B cell (primary cell): Measurements from ENCODE around the gene MARS1.

Experiments
- EZH2 ChIP-seq: IDR thresholded peaks from 2 replicates; pipeline ENCODE4 v1.6.1; 2012; ENCODE audit warnings: borderline replicate concordance, low read depth, mild to moderate bottlenecking, moderate library complexity, low read length; ENCODE audit not compliant: insufficient read depth, poor library complexity, severe bottlenecking
- TF ChIP-seq, protein P1 (sequence below): fragments of 200-600 bp; IDR thresholded peaks from one replicate; pipeline ENCODE4 v1.8.0; 2022; ENCODE audit warnings: antibody characterized with exemption, mild to moderate bottlenecking

DNA sequence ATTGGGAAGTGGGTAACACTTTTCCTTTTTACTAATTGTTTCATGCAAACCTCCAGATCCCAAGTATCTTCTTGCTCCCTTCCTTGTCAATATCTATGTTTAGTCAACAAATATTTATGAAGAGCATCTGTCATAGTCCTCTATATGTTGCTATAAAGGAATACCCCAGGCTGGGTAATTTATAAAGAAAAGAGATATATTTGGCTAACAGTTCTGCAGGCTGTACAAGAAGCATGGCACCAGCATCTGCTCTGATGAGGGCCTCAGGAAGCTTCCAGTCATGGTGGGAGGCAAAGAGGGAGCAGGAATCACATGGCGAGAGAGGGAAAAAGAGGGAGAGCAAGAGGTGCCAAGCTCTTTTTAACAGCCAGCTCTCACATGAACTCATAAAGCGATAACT lies 66.6 kb downstream of the MARS1 start:
- TF ChIP-seq EZH2: no peak
- TF ChIP-seq, protein P1, sequence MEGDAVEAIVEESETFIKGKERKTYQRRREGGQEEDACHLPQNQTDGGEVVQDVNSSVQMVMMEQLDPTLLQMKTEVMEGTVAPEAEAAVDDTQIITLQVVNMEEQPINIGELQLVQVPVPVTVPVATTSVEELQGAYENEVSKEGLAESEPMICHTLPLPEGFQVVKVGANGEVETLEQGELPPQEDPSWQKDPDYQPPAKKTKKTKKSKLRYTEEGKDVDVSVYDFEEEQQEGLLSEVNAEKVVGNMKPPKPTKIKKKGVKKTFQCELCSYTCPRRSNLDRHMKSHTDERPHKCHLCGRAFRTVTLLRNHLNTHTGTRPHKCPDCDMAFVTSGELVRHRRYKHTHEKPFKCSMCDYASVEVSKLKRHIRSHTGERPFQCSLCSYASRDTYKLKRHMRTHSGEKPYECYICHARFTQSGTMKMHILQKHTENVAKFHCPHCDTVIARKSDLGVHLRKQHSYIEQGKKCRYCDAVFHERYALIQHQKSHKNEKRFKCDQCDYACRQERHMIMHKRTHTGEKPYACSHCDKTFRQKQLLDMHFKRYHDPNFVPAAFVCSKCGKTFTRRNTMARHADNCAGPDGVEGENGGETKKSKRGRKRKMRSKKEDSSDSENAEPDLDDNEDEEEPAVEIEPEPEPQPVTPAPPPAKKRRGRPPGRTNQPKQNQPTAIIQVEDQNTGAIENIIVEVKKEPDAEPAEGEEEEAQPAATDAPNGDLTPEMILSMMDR: no peak
